ENCODE measurements around the gene FAM131A.

- TF ChIP-seq, protein P1, sequence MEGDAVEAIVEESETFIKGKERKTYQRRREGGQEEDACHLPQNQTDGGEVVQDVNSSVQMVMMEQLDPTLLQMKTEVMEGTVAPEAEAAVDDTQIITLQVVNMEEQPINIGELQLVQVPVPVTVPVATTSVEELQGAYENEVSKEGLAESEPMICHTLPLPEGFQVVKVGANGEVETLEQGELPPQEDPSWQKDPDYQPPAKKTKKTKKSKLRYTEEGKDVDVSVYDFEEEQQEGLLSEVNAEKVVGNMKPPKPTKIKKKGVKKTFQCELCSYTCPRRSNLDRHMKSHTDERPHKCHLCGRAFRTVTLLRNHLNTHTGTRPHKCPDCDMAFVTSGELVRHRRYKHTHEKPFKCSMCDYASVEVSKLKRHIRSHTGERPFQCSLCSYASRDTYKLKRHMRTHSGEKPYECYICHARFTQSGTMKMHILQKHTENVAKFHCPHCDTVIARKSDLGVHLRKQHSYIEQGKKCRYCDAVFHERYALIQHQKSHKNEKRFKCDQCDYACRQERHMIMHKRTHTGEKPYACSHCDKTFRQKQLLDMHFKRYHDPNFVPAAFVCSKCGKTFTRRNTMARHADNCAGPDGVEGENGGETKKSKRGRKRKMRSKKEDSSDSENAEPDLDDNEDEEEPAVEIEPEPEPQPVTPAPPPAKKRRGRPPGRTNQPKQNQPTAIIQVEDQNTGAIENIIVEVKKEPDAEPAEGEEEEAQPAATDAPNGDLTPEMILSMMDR (conservative IDR thresholded peaks at IDR 0.05; ENCODE audit: low read depth, low read length) = no peak
- TF ChIP-seq EZH2 (IDR thresholded peaks at IDR 0.05; ENCODE audit: borderline replicate concordance, low read depth, low read length, poor library complexity, severe bottlenecking) = no peak
These were observed 41.6 kb upstream of the FAM131A start for GRCh38 chr3:184295771-184296170.
